Heart left ventricle (tissue), 13 donors: ENCODE results near the gene RASGEF1B.

Source experiments
- CTCF ChIP-seq, 12 donors: fragments of 200-600 bp; sonication (generic) in 4 of 12; IDR thresholded peaks; one replicate each; pipeline versions ENCODE4 v1.5.0 to v1.8.0; 2018 to 2022; ENCODE audit warnings: antibody characterized with exemption in 12 of 12, mild to moderate bottlenecking in 5 of 12
- POLR2A ChIP-seq, 2 donors: fragments of 450-650 bp; IDR thresholded peaks; one replicate each; pipeline ENCODE4 v1.6.1; 2017; ENCODE audit warnings: antibody characterized with exemption in 2 of 2, mild to moderate bottlenecking in 2 of 2, moderate library complexity in 2 of 2
- donor health status: ischemic (EF 13 %, LVEDD 7.1; RV severe dilation, severe dysfunction).
- donor health status: DM: no; HTN: yes; CAD: no.
- donor health status: DM: no; HTN: no; CAD: no.
- donor health status: ischemic (EF 25% LVEDD 6.9; RV normal size, moderate dysfunction).
- donor health status: ischemic (EF 25% LVEDD 5.7; RV mildly dilated, moderate dysfunction).
- donor health status: ischemic (EF 35%, LVEDD 5.7; RV mildly dilated, moderate dysfunction).
- donor health status: nonischemic (EF 11% LVEDD 7.7; RV severe dilation, severe dysfunction).
- donor health status: DM: yes; HTN: yes; CAD: no.
- donor health status: PGD.
- donor health status: ischemic (EF 29% LVEDD 5.4; RV normal size, mild dysfunction).
- donor health status: nonischemic (EF 23%, LVEDD 6.1; RV moderate dilation, normal function).

GRCh38 chr4:81486502-81486901 lies 14.8 kb upstream of the RASGEF1B start:
- no peak for TF ChIP-seq CTCF (IDR thresholded peaks at IDR 0.05)
- TF ChIP-seq POLR2A (IDR thresholded peaks at IDR 0.05), result no peak
